HCT116 (cell line): ENCODE measurements around the gene SYF2. TPM values are rescaled to one million over a fixed set of nuclear protein-coding genes. Genes with fewer than 3 reads are reported as not detected.

ENCODE experiments used
- ATAC-seq: fragments of 200-7000 bp; cut with Tn5 transposase; 2 replicates; pipeline ENCODE4 v1.9.1; 2020; ENCODE audit warnings: mild to moderate bottlenecking, moderate library complexity
- BruUV-seq: library from RNA; stranded (reverse); fragments of 400-500 nt; replicated peaks from 2 replicates; lab custom pipeline; 2021; lab: Mats Ljungman, UMichigan
- CTCF ChIA-PET: fragments of 300-600 bp; sonication (Branson Sonifier 250); formaldehyde crosslinking; loops from one replicate; lab custom pipeline; 2021; ENCODE audit warnings: antibody characterized with exemption; lab: Charles Lee
- POLR2A ChIA-PET: fragments of 300-600, 350-600 bp; sonication (Branson Sonifier 250); formaldehyde crosslinking; loops from one replicate; lab custom pipeline; 2021; ENCODE audit warnings: antibody characterized with exemption; lab: Charles Lee
- RAD21 ChIA-PET, 2 experiments: fragments of 300-600 bp; sonication (Branson Sonifier 250); formaldehyde crosslinking; loops; one replicate each; lab custom pipeline; 2023; ENCODE audit warnings: low total read pairs in 2 of 2; ENCODE audit not compliant: uncharacterized antibody in 2 of 2, unreplicated experiment in 2 of 2, low non-redundant PET in 1 of 2; lab: Charles Lee
- DNase-seq: peaks from one replicate; pipeline ENCODE4 v3.0.0-alpha.2; 2010; ENCODE audit warnings: low read depth, low spot score
- H2AFZ ChIP-seq: fragments of 200-600 bp; shearing (Covaris generic), sonication (generic); 2 replicates; pipeline ENCODE4 v1.6.1; 2017; ENCODE audit warnings: low read depth, mixed run types, mixed read lengths, antibody characterized with exemption, low read length; ENCODE audit not compliant: poor library complexity, severe bottlenecking
- H3K27ac ChIP-seq: 2 replicates; pipeline ENCODE4 v1.5.1; 2012; ENCODE audit warnings: low read depth, low read length
- H3K27me3 ChIP-seq: fragments of 200-600 bp; sonication (generic); 2 replicates; pipeline ENCODE4 v1.6.1; 2016; ENCODE audit warnings: mixed run types, low read length, mixed read lengths; ENCODE audit not compliant: insufficient read depth
- H3K36me3 ChIP-seq, 2 experiments: fragments of 200-500 bp in 1 of 2; fragments of 200-600 bp in 1 of 2; sonication (Bioruptor generic) in 1 of 2; sonication (generic) in 1 of 2; 2 replicates each; pipeline versions ENCODE4 v1.5.1 to v1.6.1; 2014 to 2016; ENCODE audit warnings: low read length in 2 of 2, inconsistent platforms in 1 of 2, mixed read lengths in 1 of 2, mixed run types in 1 of 2; ENCODE audit not compliant: insufficient read depth in 2 of 2, control insufficient read depth in 1 of 2
- H3K4me1 ChIP-seq, 2 experiments: fragments of 200-600 bp in 1 of 2; sonication (generic) in 1 of 2; 2 replicates each; pipeline versions ENCODE4 v1.5.1 to v1.6.1; 2012 to 2017; ENCODE audit warnings: low read length in 2 of 2, inconsistent platforms in 1 of 2, mild to moderate bottlenecking in 1 of 2, mixed read lengths in 1 of 2, mixed run types in 1 of 2, moderate library complexity in 1 of 2; ENCODE audit not compliant: insufficient read depth in 2 of 2, control insufficient read depth in 1 of 2
- H3K4me2 ChIP-seq: fragments of 200-600 bp; sonication (generic); 2 replicates; pipeline ENCODE4 v1.6.1; 2017; ENCODE audit warnings: mixed run types, low read length, mixed read lengths
- H3K4me3 ChIP-seq, 2 experiments: fragments of 200-600 bp in 1 of 2; sonication (generic) in 1 of 2; replicated peaks in 1 of 2; 2 replicates each; pipeline ENCODE4 v1.5.1; 2011 to 2016; ENCODE audit warnings: low read length in 2 of 2, control low read depth in 1 of 2, low read depth in 1 of 2, mild to moderate bottlenecking in 1 of 2, mixed read lengths in 1 of 2, mixed run types in 1 of 2
- H3K79me2 ChIP-seq: fragments of 200-600 bp; sonication (generic); 2 replicates; pipeline ENCODE4 v1.6.1; 2017; ENCODE audit warnings: mild to moderate bottlenecking, mixed run types, low read length, moderate library complexity, mixed read lengths; ENCODE audit not compliant: insufficient read depth
- H3K9ac ChIP-seq: fragments of 200-600 bp; sonication (generic); 2 replicates; pipeline ENCODE4 v1.6.1; 2016; ENCODE audit warnings: low read length, mixed read lengths
- H3K9me2 ChIP-seq: fragments of 200-600 bp; sonication (generic), shearing (Covaris generic); 2 replicates; pipeline ENCODE4 v1.6.1; 2017; ENCODE audit warnings: mixed run types, mild to moderate bottlenecking, moderate library complexity; ENCODE audit not compliant: insufficient read depth
- H3K9me3 ChIP-seq, 2 experiments: fragments of 200-500 bp in 1 of 2; fragments of 200-600 bp in 1 of 2; sonication (Bioruptor generic) in 1 of 2; sonication (generic) in 1 of 2; 2 replicates each; pipeline ENCODE4 v1.6.1; 2014 to 2017; ENCODE audit warnings: low read length in 2 of 2, mixed read lengths in 2 of 2, inconsistent platforms in 1 of 2, low read depth in 1 of 2, mild to moderate bottlenecking in 1 of 2, mixed run types in 1 of 2, moderate library complexity in 1 of 2; ENCODE audit not compliant: control insufficient read depth in 1 of 2, insufficient read depth in 1 of 2
- H4K20me1 ChIP-seq: fragments of 200-600 bp; sonication (generic), shearing (Covaris generic); 2 replicates; pipeline ENCODE4 v1.6.1; 2017; ENCODE audit warnings: mixed run types, mild to moderate bottlenecking, moderate library complexity; ENCODE audit not compliant: insufficient read depth
- ATF3 ChIP-seq: IDR thresholded peaks from 2 replicates; pipeline ENCODE4 v1.6.1; 2012
- CBX3 ChIP-seq: IDR thresholded peaks from 2 replicates; pipeline ENCODE4 v1.6.1; 2012; ENCODE audit warnings: low read depth
- CEBPB ChIP-seq: IDR thresholded peaks from 2 replicates; pipeline ENCODE4 v1.6.1; 2012; ENCODE audit warnings: low read depth
- CTCF ChIP-seq, 3 experiments: fragments of 200-600 bp in 1 of 3; sonication (generic) in 1 of 3; IDR thresholded peaks in 2 of 3; conservative IDR thresholded peaks in 1 of 3; 2 replicates each; pipeline ENCODE4 v1.5.1; 2012 to 2017; ENCODE audit warnings: low read depth in 2 of 3, low read length in 2 of 3, antibody characterized with exemption in 1 of 3, borderline replicate concordance in 1 of 3, control low read depth in 1 of 3, mild to moderate bottlenecking in 1 of 3, mixed read lengths in 1 of 3, mixed run types in 1 of 3, moderate library complexity in 1 of 3; ENCODE audit not compliant: insufficient read depth in 1 of 3
- EGR1 ChIP-seq: IDR thresholded peaks from 2 replicates; pipeline ENCODE4 v1.6.1; 2012; ENCODE audit warnings: low read depth
- EZH2phosphoT487 ChIP-seq: fragments of 200-600 bp; IDR thresholded peaks from 2 replicates; pipeline ENCODE4 v1.6.1; 2018; ENCODE audit warnings: antibody characterized with exemption, borderline replicate concordance
- MAX ChIP-seq: IDR thresholded peaks from 2 replicates; pipeline ENCODE4 v1.6.1; 2012
- POLR2A ChIP-seq: IDR thresholded peaks from 2 replicates; pipeline ENCODE4 v1.7.0; 2011; ENCODE audit warnings: borderline replicate concordance; ENCODE audit not compliant: insufficient read depth, insufficient read length; ENCODE audit errors: extremely low read depth
- POLR2AphosphoS5 ChIP-seq: IDR thresholded peaks from 2 replicates; pipeline ENCODE4 v1.6.1; 2011; ENCODE audit warnings: mild to moderate bottlenecking, low read depth, low read length, moderate library complexity
- RAD21 ChIP-seq: IDR thresholded peaks from 2 replicates; pipeline ENCODE4 v1.6.1; 2012; ENCODE audit warnings: low read depth, mild to moderate bottlenecking
- REST ChIP-seq: IDR thresholded peaks from 2 replicates; pipeline ENCODE4 v1.6.1; 2012; ENCODE audit warnings: low read depth
- SIN3A ChIP-seq: IDR thresholded peaks from 2 replicates; pipeline ENCODE4 v1.6.1; 2012; ENCODE audit warnings: low read depth
- SP1 ChIP-seq: IDR thresholded peaks from 2 replicates; pipeline ENCODE4 v1.6.1; 2012; ENCODE audit warnings: low read depth
- SRF ChIP-seq: IDR thresholded peaks from 2 replicates; pipeline ENCODE4 v1.6.1; 2012; ENCODE audit warnings: low read depth
- TCF7L2 ChIP-seq: IDR thresholded peaks from 2 replicates; pipeline ENCODE4 v1.7.0; 2011; ENCODE audit warnings: borderline replicate concordance, inconsistent platforms; ENCODE audit not compliant: insufficient read depth, insufficient read length; ENCODE audit errors: extremely low read depth
- ZBTB33 ChIP-seq: IDR thresholded peaks from 2 replicates; pipeline ENCODE4 v1.6.1; 2011; ENCODE audit warnings: mild to moderate bottlenecking, low read length, moderate library complexity; ENCODE audit not compliant: insufficient replicate concordance; ENCODE audit errors: extremely low read depth
- ZFX ChIP-seq: fragments of 450-650 bp; IDR thresholded peaks from 2 replicates; pipeline ENCODE4 v1.6.1; 2017
- ZNF274 ChIP-seq: fragments of 200-500 bp; sonication (Bioruptor generic); IDR thresholded peaks from 2 replicates; pipeline ENCODE4 v1.6.1; 2014; ENCODE audit warnings: mild to moderate bottlenecking, low read depth, low read length, inconsistent platforms
- intact Hi-C: fragments of 100-400 bp; cut with micrococcal nuclease; formaldehyde crosslinking; loops from 2 replicates; pipeline ENCODE4 v1.10.0; 2022
- total RNA-seq: library from RNA; stranded (reverse); gene quantifications from one replicate; pipeline ENCODE4 v1.2.1, GENCODE V29; 2021; ENCODE audit not compliant: unreplicated experiment

The SYF2 gene
- total RNA-seq, 1 experiment from 2014 or later, result 40.4 TPM

GRCh38 chr1:25186161-25187007 is 45.9 kb downstream of the SYF2 start:
- no peak overlapping the region for H3K4me2 ChIP-seq
- H3K27me3 ChIP-seq, result no peaks in the 10 kb centered on the region
- no peak overlapping the region for H3K27ac ChIP-seq
- H3K4me1 ChIP-seq, result peaks cover 0 to 6% of the 10 kb centered on the region in 2 experiments; a peak in 3 of 4 replicates
- TF ChIP-seq POLR2A (no peak), CEBPB (no peak), SIN3A (no peak), POLR2AphosphoS5 (no peak), RAD21 (no peak), EGR1 (no peak), REST (no peak), CBX3 (no peak), ZNF274 (no peak), EZH2phosphoT487 (no peak), CTCF (IDR thresholded peaks at IDR 0.05 in 2 of 3, conservative IDR thresholded peaks at IDR 0.05 in 1 of 3; ENCODE audit: borderline replicate concordance in 1 of 3, insufficient read depth in 1 of 3, low read depth in 2 of 3, low read length in 2 of 3) (no peak), ZFX (no peak), MAX (no peak), SP1 (no peak), ATF3 (no peak), TCF7L2 (no peak), ZBTB33 (no peak), SRF (no peak)
- DNase-seq, result no peak
- H3K9ac ChIP-seq, result no peak overlapping the region
- H3K9me3 ChIP-seq, result no peaks in the 10 kb centered on the region
- ChIA-PET POLR2A (interaction anchor here (0.7 kb wide), 1 partner anchor 15 kb away, joined by 3 read pairs; no protein-coding TSS in a partner anchor), RAD21 (no interaction called here), CTCF (no interaction called here)
- no peaks in the 10 kb centered on the region for H3K36me3 ChIP-seq
- BruUV-seq, result no TSS peak
- no peaks in the 10 kb centered on the region for H3K79me2 ChIP-seq
- H4K20me1 ChIP-seq, result no peaks in the 10 kb centered on the region
- no peaks in the 10 kb centered on the region for H3K9me2 ChIP-seq
- H2AFZ ChIP-seq, result no peak overlapping the region
- intact Hi-C loops, result no loop called here
- no peak for ATAC-seq
- no peak overlapping the region for H3K4me3 ChIP-seq
